HG03378 (cell line): ENCODE measurements around the gene AQP5.
"Not testable (repeated sequence)": the region's sequence is repeated elsewhere in the genome, so short reads cannot be mapped to it uniquely, and the experiment has no call there.

Experiments
- ATAC-seq: cut with Tn5 transposase; IDR thresholded peaks from one replicate; pipeline ENCODE4 v1.9.1; 2021; ENCODE audit warnings: mild to moderate bottlenecking, moderate library complexity; ENCODE audit not compliant: unreplicated experiment

Gene AQP5

GRCh38 chr12:49979016-49979586, 17.4 kb downstream of the AQP5 start:
- ATAC-seq = no peak

- ATAC-seq = no peak
Measured at GRCh38 chr12:49979791-49980190, 18.1 kb downstream of the AQP5 start.

GRCh38 chr12:49980501-49981349, 19.1 kb downstream of the AQP5 start:
- ATAC-seq = no peak

- ATAC-seq = no peak
Measured at GRCh38 chr12:49982246-49983087, 20.8 kb downstream of the AQP5 start.

- no peak for ATAC-seq
Measured at GRCh38 chr12:49983892-49984291, 22.2 kb downstream of the AQP5 start.

- ATAC-seq = no peak
Measured at GRCh38 chr12:49984476-49985359, 23.0 kb downstream of the AQP5 start.

GRCh38 chr12:49985981-49986380, 24.3 kb downstream of the AQP5 start:
- ATAC-seq = no peak

GRCh38 chr12:49986476-49986875, 24.8 kb downstream of the AQP5 start:
- not testable (repeated sequence) for ATAC-seq

- ATAC-seq = no peak
Measured at GRCh38 chr12:49987625-49988303, 26.1 kb downstream of the AQP5 start.

- ATAC-seq = not testable (repeated sequence)
Measured at GRCh38 chr12:49989400-49989799, 27.7 kb downstream of the AQP5 start.

GRCh38 chr12:49990273-49990672, 28.6 kb downstream of the AQP5 start:
- no peak for ATAC-seq

- no peak for ATAC-seq
Measured at GRCh38 chr12:49998453-49998852, 36.8 kb downstream of the AQP5 start.

- ATAC-seq = no peak
Measured at GRCh38 chr12:50003595-50003994, 41.9 kb downstream of the AQP5 start.

- ATAC-seq = no peak
Measured at GRCh38 chr12:50004696-50005095, 43.0 kb downstream of the AQP5 start.

GRCh38 chr12:50005175-50005574, 43.5 kb downstream of the AQP5 start:
- no peak for ATAC-seq

- no peak for ATAC-seq
Measured at GRCh38 chr12:50006280-50006679, 44.6 kb downstream of the AQP5 start.

- ATAC-seq = no peak
Measured at GRCh38 chr12:50006754-50007442, 45.2 kb downstream of the AQP5 start.

- no peak for ATAC-seq
Measured at GRCh38 chr12:50013361-50014147, 51.9 kb downstream of the AQP5 start.

GRCh38 chr12:50014342-50014741, 52.7 kb downstream of the AQP5 start:
- no peak for ATAC-seq
